WTC11 (cell line): Measurements from ENCODE around the gene KLHL29. TPM values are rescaled to one million over a fixed set of nuclear protein-coding genes. Genes with fewer than 3 reads are reported as not detected.

Source experiments
- ATAC-seq: fragments of 200-7000 bp; cut with Tn5 transposase; 2 replicates; pipeline ENCODE4 v1.10.0; 2021; ENCODE audit warnings: mild to moderate bottlenecking, moderate library complexity
- CTCF ChIA-PET: fragments of 300-600 bp; sonication (Branson Sonifier 250); formaldehyde crosslinking; loops from one replicate; lab custom pipeline; 2021; ENCODE audit warnings: antibody characterized with exemption; lab: Charles Lee
- POLR2A ChIA-PET: fragments of 350-600 bp; sonication (Branson Sonifier 250); formaldehyde crosslinking; loops from one replicate; lab custom pipeline; 2021; ENCODE audit warnings: antibody characterized with exemption; lab: Charles Lee
- DNase-seq: peaks from one replicate; pipeline ENCODE4 v3.0.0; 2021; ENCODE audit warnings: low spot score
- H3K27ac Mint-ChIP-seq: 2 replicates; pipeline ENCODE4 v1.8.0; 2021; ENCODE audit warnings: mixed read lengths
- H3K27me3 Mint-ChIP-seq: 2 replicates; pipeline ENCODE4 v1.8.0; 2021; ENCODE audit warnings: low read depth, mild to moderate bottlenecking, moderate library complexity, mixed read lengths
- H3K36me3 Mint-ChIP-seq: 2 replicates; pipeline ENCODE4 v1.8.0; 2021; ENCODE audit warnings: mixed read lengths
- H3K4me1 Mint-ChIP-seq: 2 replicates; pipeline ENCODE4 v1.8.0; 2022; ENCODE audit warnings: mixed read lengths
- H3K4me3 Mint-ChIP-seq: 2 replicates; pipeline ENCODE4 v1.8.0; 2021; ENCODE audit warnings: mild to moderate bottlenecking, moderate library complexity, mixed read lengths
- H3K9me3 Mint-ChIP-seq: 2 replicates; pipeline ENCODE4 v1.8.0; 2021; ENCODE audit warnings: mixed read lengths
- CBFB ChIP-seq: sonication (generic); formaldehyde crosslinking; IDR thresholded peaks from 2 replicates; pipeline ENCODE4 v1.8.1; 2022; ENCODE audit warnings: mild to moderate bottlenecking, low read depth, missing genetic modification reagents
- CREM ChIP-seq: sonication (generic); formaldehyde crosslinking; IDR thresholded peaks from 2 replicates; pipeline ENCODE4 v1.8.1; 2022; ENCODE audit warnings: mild to moderate bottlenecking, missing genetic modification reagents, moderate library complexity
- JAZF1 ChIP-seq: fragments of 250-450 bp; sonication (Bioruptor Pico); IDR thresholded peaks from 2 replicates; pipeline ENCODE4 v1.9.0; 2021; ENCODE audit warnings: moderate library complexity, mild to moderate bottlenecking, inconsistent platforms
- JUN ChIP-seq: sonication (generic); formaldehyde crosslinking; IDR thresholded peaks from 2 replicates; pipeline ENCODE4 v1.8.0; 2023; ENCODE audit warnings: mild to moderate bottlenecking, missing genetic modification reagents
- KAT7 ChIP-seq: sonication (generic); formaldehyde crosslinking; IDR thresholded peaks from 2 replicates; pipeline ENCODE4 v1.8.1; 2023; ENCODE audit warnings: missing genetic modification reagents, mild to moderate bottlenecking, borderline replicate concordance
- PREB ChIP-seq: sonication (generic); formaldehyde crosslinking; IDR thresholded peaks from 2 replicates; pipeline ENCODE4 v1.8.1; 2022; ENCODE audit warnings: mild to moderate bottlenecking, missing genetic modification reagents, moderate library complexity, borderline replicate concordance
- ZNF263 ChIP-seq: sonication (generic); formaldehyde crosslinking; IDR thresholded peaks from 2 replicates; pipeline ENCODE4 v1.8.1; 2022; ENCODE audit warnings: low read depth, mild to moderate bottlenecking, moderate library complexity, missing genetic modification reagents
- total RNA-seq: library from RNA; stranded (reverse); gene quantifications from 3 replicates; pipeline ENCODE4 v1.2.3, GENCODE V29; 2021
- TF ChIP-seq, protein P1 (sequence below): sonication (generic); formaldehyde crosslinking; IDR thresholded peaks from 2 replicates; pipeline ENCODE4 v1.8.1; 2023; ENCODE audit warnings: mild to moderate bottlenecking, missing genetic modification reagents, borderline replicate concordance
- TF ChIP-seq, protein P2 (sequence below): sonication (generic); formaldehyde crosslinking; IDR thresholded peaks from 2 replicates; pipeline ENCODE4 v1.8.1; 2022; ENCODE audit warnings: low read depth, missing genetic modification reagents, borderline replicate concordance
- TF ChIP-seq, protein P3 (sequence below): sonication (generic); formaldehyde crosslinking; conservative IDR thresholded peaks from 2 replicates; pipeline ENCODE4 v1.8.1; 2023; ENCODE audit warnings: mild to moderate bottlenecking, low read depth, missing genetic modification reagents, moderate library complexity

The KLHL29 gene
- total RNA-seq, 1 experiment from 2014 or later, result 7.1 TPM

DNA sequence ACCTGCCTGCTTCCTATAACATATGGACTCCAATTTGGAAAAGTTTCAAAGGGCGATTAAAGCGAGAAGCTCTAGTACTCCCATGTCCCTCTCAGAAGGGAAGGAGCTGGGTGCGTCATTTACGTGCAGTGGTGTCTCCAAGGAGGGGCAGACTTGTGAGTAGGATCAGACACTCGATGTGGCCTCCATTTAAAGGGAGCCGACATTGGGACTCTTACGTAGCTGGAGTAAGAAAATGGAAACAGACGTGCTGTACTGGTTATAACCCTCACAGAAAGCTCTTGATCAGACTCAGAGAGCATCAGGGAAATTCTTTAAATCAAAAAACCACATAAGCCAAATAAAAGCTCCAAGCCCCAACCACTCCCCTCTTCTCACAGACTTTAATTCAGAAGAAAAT, 198.5 kb downstream of the KLHL29 start (continued):
- TF ChIP-seq, protein P1, sequence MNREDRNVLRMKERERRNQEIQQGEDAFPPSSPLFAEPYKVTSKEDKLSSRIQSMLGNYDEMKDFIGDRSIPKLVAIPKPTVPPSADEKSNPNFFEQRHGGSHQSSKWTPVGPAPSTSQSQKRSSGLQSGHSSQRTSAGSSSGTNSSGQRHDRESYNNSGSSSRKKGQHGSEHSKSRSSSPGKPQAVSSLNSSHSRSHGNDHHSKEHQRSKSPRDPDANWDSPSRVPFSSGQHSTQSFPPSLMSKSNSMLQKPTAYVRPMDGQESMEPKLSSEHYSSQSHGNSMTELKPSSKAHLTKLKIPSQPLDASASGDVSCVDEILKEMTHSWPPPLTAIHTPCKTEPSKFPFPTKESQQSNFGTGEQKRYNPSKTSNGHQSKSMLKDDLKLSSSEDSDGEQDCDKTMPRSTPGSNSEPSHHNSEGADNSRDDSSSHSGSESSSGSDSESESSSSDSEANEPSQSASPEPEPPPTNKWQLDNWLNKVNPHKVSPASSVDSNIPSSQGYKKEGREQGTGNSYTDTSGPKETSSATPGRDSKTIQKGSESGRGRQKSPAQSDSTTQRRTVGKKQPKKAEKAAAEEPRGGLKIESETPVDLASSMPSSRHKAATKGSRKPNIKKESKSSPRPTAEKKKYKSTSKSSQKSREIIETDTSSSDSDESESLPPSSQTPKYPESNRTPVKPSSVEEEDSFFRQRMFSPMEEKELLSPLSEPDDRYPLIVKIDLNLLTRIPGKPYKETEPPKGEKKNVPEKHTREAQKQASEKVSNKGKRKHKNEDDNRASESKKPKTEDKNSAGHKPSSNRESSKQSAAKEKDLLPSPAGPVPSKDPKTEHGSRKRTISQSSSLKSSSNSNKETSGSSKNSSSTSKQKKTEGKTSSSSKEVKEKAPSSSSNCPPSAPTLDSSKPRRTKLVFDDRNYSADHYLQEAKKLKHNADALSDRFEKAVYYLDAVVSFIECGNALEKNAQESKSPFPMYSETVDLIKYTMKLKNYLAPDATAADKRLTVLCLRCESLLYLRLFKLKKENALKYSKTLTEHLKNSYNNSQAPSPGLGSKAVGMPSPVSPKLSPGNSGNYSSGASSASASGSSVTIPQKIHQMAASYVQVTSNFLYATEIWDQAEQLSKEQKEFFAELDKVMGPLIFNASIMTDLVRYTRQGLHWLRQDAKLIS (CRISPR knock-in tag), result no peak
- TF ChIP-seq JUN (CRISPR knock-in tag), result no peak
- no peak for TF ChIP-seq CBFB (CRISPR knock-in tag)
- no peak for TF ChIP-seq PREB (CRISPR knock-in tag)
- no peak for TF ChIP-seq JAZF1 (CRISPR knock-in tag)
- TF ChIP-seq, protein P2, sequence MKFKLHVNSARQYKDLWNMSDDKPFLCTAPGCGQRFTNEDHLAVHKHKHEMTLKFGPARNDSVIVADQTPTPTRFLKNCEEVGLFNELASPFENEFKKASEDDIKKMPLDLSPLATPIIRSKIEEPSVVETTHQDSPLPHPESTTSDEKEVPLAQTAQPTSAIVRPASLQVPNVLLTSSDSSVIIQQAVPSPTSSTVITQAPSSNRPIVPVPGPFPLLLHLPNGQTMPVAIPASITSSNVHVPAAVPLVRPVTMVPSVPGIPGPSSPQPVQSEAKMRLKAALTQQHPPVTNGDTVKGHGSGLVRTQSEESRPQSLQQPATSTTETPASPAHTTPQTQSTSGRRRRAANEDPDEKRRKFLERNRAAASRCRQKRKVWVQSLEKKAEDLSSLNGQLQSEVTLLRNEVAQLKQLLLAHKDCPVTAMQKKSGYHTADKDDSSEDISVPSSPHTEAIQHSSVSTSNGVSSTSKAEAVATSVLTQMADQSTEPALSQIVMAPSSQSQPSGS (CRISPR knock-in tag), result no peak
- no peak for TF ChIP-seq KAT7 (CRISPR knock-in tag)
- no peak for TF ChIP-seq ZNF263

GRCh38 chr2:23584054-23584745, 199.2 kb downstream of the KLHL29 start:
- Mint-ChIP-seq H3K4me3 (no peak overlapping the region), H3K4me1 (peaks cover 7% of the 10 kb centered on the region), H3K36me3 (no peaks in the 10 kb centered on the region), H3K27me3 (no peaks in the 10 kb centered on the region), H3K27ac (no peak overlapping the region), H3K9me3 (no peaks in the 10 kb centered on the region)
- ChIA-PET CTCF (interaction anchor here (1.7 kb wide), 1 partner anchor 18 kb away, joined by 5 read pairs; no protein-coding TSS in a partner anchor), POLR2A (no interaction called here)
- ATAC-seq (no peak), DNase-seq (no peak)
- TF ChIP-seq, protein P3, sequence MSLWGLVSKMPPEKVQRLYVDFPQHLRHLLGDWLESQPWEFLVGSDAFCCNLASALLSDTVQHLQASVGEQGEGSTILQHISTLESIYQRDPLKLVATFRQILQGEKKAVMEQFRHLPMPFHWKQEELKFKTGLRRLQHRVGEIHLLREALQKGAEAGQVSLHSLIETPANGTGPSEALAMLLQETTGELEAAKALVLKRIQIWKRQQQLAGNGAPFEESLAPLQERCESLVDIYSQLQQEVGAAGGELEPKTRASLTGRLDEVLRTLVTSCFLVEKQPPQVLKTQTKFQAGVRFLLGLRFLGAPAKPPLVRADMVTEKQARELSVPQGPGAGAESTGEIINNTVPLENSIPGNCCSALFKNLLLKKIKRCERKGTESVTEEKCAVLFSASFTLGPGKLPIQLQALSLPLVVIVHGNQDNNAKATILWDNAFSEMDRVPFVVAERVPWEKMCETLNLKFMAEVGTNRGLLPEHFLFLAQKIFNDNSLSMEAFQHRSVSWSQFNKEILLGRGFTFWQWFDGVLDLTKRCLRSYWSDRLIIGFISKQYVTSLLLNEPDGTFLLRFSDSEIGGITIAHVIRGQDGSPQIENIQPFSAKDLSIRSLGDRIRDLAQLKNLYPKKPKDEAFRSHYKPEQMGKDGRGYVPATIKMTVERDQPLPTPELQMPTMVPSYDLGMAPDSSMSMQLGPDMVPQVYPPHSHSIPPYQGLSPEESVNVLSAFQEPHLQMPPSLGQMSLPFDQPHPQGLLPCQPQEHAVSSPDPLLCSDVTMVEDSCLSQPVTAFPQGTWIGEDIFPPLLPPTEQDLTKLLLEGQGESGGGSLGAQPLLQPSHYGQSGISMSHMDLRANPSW (CRISPR knock-in tag), result no peak
- TF ChIP-seq KAT7 (CRISPR knock-in tag) (no peak), CREM (CRISPR knock-in tag) (no peak)
- TF ChIP-seq, protein P2 (CRISPR knock-in tag), result no peak
